Stimulated activated CD4-positive, alpha-beta T cell treated with anti-CD3 and anti-CD28 coated beads, Interleukin-4, amount 100 ng/mL, for 48 hours (primary cell): ENCODE results near the gene MYDGF.
"Not testable (repeated sequence)": the region's sequence is repeated elsewhere in the genome, so short reads cannot be mapped to it uniquely, and the experiment has no call there.

Source experiments
- DNase-seq, 2 donors: peaks; one replicate each; pipeline ENCODE4 v3.0.0-alpha.2; 2020; ENCODE audit warnings: low read depth in 2 of 2

The MYDGF gene

DNA sequence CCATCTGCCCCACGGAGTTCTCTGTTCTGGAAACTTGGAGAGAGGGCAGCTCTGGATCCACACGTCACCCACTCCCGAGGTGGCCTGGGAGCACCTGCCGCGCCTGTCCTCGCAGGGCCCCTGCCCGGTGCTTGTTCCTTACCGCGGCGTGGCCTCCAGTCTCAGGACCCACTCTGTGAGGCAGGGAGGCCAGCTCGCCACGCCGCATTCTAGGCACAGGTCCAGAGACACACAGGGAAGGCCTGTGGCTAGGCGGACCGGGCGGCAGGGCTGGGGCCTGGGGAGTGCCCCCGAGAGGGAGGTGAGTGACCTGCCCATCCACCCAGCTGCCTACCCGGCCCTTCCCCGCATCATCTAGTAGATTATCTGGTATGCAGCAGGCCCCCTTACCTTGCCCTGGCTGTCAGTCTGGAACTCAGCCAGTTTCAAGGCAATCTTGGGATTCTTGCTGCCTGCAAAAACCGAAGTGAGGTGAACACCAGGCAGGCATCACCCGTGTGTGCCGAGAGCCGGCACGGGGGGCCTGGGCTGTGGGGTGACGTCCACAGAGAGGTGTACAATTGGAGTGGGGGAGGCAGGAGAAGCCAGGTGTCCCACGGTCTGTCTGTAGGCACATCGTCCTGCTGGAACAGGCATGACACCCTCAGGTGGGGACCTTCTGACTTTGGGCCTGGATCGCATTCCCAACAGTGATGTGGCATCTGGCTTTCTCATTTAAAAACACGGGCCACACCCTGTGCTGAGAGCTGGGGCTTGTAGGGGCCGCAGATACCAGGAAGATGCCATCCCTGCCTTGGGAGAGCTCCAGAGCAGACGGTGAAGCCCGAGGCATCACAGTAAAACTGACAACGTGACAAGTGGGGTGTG, 29.9 kb upstream of the MYDGF start:
- no peak for DNase-seq

DNA sequence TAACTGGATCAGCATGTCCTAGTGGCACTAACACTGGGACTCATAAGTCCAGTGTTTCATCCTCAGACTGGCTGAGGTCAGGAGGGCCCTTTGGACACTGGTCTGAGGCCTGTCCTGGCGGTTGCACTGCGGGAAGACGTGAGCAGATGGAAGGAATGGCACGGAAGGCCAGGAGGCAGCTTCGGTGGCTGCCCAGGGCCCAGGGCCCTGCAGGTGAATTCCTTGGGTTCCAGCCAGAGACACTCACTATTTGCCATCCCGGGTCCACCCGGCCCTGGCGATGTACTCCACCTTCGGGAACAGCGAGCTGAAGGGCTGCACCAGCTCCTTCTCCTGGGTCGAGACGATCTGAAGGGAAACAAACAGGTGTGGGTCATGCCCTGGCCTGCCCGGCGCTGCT, 27.2 kb upstream of the MYDGF start:
- DNase-seq = no peak

DNA sequence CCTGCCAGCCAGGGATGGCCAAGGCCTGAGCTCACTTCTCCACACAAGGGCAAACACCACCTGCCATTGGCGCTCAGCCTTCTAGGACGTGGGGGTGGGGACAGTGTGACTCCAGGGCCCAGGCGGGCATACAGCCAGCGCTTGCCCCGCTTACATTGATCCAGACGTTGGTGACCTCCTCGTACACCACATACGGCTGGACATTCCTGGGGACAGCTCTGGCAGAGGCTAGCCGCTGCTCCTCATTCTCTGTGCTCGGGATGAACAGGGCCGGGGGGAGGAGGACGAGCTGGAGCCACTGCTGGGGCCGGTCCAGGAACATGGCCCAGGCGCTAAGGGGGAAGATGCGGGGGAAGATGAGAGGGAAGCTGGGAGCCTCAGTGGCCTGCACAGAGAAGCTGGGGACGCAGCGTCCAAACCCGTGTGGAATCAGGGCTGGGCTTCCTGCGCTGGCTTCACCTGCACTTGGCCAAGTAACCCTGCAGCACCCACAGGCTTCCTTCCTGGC, 25.1 kb upstream of the MYDGF start:
- DNase-seq = no peak

DNA sequence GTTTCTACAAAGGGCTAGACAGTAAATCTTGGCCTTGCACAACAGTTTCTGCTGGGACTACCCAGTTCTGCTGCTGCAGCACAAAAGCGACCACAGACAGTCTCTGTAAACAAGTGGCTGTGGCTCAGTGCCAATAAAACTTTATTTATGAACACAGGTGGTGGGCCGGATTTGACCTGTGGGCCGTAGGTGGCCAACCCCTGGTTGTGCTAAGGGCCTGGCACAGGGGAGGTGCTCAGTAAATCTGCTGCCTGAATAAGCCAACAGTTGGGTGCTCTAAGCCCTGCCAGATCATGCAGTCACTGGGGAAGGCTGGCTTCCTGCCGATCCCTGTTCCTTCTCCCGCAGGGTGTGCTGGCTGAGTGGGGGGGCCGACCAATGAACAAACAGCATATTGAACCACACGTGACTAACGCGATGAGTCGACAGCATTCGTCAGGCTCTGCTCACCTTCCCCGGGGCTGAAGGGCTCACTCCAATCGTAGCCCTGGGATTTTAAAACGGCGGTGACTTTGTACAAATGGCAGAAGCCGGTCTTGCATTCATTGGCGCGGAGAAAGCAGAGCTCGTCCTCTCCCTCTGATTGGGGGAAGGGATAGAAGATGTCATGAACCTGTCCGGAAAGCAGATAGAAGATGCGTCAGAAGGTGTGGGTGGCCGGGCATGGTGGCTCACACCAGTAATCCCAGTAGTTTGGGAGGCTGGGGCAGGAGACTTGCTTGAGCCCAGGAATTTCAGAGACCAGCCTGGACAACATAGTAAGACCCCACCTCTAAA, 24.3 kb upstream of the MYDGF start:
- DNase-seq = no peak

DNA sequence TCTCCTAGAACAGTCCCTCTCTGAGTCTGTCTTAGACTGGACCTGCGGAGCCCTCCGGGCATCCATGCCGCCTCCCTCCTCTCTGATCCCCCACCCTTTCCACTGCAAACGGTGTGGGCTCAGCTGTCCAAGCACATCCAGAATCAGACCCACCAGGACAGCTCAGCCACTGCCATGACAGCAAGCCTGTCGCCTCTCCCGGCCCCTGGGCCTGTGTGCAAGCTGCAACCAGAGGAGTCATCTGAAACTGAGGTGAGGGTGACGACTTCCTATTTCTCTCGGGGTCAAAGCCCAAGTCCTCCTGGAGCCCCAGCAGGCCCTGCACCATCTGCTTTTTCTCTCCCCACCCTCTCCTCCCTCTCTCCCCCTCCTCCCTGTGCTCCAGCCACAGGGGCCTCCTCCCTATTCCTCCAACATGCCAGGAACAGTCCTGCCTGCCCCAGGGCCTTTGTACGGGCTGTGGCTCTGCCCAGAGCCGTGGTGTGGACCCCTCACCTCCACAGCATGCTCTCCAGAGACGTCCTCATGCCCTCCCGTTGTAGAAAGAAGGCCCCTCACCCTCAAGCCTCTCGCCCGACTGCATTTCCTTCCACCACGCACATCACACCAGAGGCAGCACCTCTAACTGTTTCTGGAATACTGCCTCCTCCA, 23.5 kb upstream of the MYDGF start:
- DNase-seq = no peak

DNA sequence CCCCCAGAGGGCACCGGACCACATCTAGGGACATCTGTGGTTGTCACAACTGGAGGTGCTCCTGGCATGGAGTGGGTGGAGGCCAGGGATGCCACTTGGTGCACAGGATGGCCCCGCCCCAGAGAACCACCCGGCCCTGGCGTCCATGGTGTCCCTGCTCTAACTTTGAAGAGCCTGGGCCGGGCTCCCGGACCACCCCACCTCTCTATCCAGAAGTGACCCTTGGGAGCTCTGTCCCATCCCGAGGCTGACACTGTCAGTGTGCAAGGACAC, 22.9 kb upstream of the MYDGF start:
- DNase-seq = no peak

DNA sequence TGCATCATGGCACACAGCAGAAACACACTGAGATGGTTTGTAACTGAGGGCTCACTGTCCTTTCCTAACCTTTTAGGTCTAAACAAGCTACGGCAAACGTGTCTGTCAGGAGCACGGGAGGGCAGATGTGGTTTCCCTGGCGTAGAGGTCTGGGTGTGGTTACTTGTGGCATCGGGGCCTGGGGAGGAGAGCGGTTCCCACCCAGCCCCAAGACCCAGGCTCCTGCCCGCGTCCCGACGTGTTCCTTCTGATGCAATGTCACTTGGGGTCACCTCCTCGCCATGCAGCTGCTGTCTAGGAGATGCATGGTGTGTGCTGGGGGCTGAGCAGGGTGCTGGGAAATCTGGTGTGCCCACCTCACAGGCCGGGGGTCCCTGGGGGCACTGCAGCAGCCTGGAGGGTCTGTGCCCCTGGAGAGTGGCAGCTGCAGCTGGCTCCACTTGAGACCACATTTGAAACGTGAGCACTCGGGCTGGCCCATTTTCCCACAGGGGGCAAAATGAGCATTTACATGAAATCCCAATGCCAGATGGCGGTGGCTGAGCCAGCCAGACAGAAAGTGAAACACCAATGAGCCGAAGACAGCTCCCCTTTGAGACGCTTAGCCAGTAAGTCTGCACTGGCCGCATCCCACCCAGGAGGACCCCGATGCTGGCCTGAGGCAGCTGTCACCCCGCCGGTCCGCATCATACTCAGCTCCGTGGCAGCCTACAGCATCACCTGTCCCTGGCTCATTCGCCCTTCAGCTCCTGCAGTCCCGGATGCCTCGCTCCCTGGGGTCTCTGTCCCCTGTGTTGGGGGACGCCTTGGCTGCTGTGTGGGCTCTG, 22.3 kb upstream of the MYDGF start:
- no peak for DNase-seq

DNA sequence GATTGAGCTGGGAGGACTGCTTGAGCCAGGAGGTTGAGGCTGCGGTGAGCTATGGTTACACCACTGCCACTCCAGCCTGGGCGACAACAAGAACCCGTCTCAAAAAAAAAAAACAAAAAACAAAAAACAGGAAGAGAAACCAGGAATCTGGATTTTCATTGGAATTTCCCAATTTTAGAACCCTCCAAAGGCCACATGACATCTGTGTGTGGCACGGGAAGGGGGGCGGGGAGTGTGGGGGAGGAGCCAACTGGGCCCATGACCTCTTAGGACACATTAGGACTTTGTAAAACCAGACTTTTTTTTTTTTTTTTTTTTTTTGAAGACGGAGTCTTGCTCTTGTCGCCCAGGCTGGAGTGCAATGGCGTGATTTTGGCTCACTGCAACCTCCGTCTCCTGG, 21.2 kb upstream of the MYDGF start:
- no peak for DNase-seq

DNA sequence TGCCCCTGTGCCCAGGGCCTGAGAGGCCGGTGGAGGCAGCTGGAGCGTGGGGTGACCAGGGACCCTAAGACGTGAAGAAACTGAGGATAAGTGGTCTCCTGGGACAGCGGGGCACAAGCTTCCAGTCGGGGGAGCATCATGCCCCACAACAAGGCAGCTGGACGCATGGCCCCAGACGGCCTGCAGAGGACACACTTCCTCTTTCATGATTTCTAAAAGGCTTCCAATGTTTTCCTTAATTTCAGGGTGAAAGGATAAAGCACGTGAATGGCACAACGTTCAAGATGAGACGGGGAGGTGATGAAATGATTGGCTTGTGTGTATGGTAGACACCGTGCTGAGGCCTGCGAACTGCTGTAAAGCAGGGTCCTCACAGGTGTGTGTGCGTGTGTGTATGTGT, 20.2 kb upstream of the MYDGF start:
- no peak for DNase-seq

DNA sequence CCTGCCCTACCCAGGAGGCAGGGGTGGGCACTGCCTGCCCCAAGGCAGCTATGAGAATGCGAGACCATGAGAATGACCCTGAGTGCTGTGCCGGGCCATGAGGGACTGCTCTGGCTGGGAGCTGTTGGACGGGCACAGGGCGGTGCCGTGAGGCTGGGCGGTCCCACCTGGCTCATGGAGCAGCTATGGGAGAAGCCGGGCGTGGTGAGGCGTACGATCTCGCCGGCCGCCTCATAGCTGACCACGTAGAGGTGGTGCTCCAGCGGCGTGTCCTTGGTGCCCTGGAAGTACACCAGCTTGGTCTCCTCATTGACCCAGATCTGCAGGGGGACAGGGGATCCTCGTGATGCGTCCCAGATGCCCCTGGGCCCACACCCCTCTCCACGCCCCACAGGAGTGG, 19.3 kb upstream of the MYDGF start:
- no peak for DNase-seq

DNA sequence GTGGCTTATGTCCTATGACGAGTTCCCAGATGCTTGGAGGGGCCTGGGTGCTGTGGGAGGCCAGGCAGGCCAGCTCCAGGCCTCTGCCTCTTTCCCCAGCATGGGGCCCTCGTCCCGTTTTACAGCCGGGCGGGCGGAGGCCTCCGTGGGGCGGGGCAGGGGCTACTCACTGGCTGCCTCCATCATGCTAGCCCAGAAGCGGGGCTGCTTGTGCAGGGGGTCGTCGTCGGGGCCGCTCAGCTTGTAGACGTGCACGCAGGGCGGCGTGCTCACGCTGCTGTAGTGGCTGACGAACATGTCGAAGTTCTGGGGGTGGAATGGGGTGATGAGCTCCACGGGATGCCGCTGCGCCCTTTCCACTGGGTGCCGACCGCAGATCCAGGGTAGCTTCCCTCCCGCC, 18.4 kb upstream of the MYDGF start:
- DNase-seq = no peak

DNA sequence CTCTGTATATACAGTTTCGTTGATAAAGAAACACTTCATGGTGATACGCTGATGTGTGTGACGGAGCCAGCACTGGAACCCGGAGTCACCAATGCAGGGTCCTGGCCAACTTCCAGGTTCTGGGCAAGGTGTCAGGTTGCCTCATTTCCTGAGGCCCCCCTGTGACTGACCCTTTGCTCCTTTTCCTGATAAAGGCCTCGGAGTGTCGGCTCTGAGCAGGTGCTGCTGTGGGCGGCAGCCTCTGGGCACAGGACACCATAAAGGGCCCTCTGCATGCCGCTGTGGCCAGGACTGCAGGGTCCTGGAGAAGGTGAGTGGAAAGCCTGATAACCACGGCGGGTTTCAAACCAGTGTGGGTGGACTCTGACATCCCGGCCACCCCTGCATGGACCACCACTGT, 17.3 kb upstream of the MYDGF start:
- no peak for DNase-seq

DNA sequence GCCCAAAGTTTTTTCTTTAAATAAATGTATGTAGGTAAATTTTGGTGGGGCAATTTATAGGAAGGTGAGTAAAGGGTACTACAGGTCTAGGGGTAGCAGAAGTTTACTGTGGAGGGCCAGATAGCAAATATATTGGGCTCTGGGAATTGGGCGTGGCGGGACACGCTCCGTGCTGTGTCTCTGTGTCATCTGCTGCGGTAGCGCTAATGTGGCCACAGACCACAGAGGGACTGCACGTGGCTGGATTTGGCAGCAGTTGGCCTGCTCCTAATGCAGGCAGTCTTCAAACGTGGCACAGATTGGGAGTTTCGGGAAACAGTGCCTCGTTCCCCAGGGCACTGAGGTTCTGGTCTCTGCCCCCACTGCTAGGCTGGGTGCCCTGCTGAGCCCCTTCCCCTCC, 16.6 kb upstream of the MYDGF start:
- no peak for DNase-seq

DNA sequence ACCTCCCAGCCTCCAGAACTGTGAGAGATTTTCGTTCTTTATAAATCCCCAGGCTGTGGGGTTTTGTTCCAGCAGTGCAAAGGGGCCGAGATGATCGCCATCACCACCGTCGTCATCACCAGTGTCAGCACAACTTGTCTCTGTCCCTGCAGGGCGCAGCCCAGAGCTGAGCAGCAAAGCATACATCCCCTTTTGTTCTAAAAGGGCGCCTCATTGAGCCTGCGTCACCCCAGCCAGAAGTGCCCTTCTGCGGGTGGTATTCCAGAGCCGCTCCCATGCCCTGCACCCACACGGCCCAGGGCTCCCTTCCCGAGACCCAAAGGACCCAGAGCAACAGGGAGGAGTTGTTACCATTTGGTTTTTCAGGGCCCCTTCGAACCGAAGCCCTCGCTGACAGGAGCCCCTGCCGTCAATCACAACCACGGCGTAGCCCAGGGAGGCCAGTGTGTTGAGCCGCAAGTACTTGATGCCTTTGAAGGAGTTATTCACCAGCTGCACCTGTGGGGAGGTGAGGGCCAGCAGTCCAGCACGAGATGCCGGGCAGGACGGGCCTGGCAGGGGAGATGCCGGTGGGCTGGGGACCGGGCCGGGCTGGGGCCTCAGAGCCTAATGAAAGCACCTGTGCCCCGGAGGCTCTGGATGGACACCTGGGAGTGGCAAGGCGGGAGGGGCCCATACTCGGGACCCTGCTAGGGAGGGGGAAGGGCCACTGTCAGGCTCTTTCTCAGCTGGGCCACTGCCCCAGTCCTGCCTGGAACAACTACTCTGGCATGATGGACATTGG, 14.4 kb upstream of the MYDGF start:
- DNase-seq = no peak

DNA sequence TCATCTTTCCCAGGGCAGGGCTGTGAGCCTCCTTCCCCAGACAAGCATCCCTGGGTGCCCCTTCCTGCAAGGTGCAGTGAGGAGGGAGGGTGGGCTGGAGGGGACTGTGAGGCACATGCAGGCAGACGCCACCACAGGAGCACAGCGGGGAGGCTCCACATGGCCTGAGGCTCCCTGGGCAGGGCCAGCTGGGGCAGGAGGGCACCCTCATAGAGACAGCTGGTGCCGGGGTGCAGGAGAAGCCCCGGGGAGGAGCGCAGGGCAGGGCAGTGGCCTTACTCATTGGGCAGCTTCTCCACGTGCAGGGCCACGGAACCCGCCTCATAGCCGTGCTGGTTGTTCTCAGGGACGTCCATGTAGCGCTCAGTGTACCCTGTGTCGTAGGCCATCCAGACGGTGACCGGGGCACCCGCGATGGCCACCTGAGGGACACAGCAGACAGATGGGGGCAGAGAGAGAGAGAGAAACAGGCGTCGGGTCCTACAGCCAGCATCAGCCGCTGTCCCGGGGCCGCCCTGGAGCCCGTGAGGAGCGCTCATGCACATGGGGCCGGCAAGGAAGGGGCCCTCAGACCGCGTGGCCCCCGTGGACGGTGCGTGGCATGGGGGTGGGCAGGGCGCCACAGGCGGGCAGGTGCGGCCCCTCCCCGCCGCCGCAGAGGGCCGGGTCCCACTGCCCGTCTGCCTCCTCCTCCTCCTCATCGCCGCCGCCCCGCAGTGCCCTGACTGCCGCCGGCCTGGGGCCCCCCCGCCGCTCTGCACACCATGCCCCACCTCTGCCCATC, 12.5 kb upstream of the MYDGF start:
- DNase-seq = no peak

DNA sequence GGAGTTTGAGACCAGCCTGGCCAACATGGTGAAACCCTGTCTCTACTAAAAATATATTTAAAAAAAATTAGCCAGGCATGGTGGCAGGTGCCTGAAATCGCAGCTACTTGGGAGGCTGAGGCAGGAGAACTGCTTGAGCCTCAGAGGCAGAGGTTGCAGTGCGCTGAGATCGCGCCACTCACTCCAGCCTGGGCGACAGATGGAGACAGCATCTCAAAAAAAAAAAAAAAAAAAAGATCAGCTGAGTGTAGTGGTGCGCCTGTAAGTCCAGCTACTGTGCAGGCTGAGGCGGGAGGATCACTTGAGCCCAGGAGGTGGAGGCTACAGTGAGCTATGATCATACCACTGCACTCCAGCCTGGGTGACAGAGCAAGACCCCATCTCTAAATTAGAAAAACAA, 9.9 kb upstream of the MYDGF start:
- not testable (repeated sequence) for DNase-seq

DNA sequence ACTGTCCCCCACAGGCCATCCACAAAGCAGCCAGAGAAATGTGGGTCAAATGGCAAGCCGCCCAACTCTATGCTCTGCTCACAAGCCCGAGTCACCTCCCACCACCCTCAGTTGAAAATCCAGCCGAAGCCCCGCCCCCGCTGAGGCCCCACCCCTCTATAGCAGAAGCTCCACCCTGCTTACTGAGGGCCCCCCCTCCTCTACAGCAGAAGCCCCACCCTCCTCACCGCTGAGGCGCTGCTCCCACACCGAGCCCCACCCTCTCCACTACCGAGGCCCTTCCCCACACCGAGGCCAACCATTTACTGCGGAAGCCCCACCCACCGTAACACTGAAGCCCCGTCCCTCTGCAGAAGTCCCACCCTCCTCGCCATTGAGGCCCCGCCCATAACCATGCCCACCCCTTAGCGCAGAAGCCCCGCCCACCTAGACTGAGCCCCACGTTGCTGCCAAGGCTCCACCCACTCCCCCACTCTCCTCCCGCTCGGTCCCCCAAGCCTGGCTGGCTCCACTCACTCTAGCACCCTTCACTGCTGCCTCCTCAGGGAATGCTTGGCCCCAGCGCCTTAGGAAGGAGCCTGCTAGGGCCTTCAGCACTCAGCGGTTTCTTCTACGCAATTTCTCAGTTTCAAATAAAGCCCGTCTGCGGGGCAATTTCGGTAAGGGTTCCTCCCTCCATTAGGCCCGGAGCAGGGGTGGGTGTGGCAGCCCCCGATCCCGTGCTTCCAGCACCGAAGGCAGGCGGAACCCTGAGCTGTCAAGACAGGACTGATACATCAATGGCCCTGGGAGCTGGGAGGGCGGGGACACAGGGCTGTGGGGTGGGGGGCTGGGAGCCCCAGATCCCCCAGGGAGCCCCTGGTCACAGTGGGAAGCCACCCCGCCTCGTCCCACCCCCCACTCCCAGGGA, 9.0 kb upstream of the MYDGF start:
- peak; percentile 7 to 28 for DNase-seq

DNA sequence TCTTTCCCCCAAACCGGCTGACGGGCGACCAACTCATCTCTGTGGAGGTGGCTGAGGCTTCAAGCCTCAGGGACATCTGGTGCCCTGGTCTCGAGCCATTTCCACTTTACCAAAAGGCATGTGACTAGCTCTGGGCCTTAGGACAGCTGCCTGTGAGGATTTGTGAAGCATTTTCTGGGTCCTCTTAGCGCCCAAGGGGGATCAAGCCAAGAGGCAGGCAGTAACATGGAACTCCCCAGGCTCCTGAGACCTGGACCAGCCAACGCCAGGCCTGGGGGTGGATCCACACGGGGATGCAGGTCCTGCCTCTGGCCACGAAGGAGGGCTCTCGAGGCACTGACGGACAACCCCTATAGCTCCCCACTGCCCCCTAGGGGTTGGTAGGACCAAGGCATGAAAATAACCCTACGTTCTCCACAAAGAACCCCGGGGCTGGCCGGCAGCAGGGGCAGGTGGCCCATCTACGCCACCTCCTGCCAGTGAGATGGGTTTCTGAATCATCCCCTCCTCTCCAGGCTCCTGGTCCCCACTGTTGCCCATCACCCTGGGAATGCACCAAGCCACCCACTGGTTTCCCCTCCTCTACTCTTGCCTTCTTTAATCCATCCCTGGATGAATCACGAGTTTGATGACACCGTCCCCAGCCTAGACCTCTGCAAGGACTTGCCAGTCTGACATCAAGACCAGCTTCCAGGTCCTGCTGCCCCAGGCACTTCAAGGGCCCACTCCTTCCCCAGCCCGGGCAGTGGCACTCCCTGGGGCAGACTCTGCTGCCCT, 7.0 kb upstream of the MYDGF start:
- peak in 1 of 2 donors; percentile 16 for DNase-seq
